ENCODE results near the gene SEMA3E.

SEMA3E gene

DNA sequence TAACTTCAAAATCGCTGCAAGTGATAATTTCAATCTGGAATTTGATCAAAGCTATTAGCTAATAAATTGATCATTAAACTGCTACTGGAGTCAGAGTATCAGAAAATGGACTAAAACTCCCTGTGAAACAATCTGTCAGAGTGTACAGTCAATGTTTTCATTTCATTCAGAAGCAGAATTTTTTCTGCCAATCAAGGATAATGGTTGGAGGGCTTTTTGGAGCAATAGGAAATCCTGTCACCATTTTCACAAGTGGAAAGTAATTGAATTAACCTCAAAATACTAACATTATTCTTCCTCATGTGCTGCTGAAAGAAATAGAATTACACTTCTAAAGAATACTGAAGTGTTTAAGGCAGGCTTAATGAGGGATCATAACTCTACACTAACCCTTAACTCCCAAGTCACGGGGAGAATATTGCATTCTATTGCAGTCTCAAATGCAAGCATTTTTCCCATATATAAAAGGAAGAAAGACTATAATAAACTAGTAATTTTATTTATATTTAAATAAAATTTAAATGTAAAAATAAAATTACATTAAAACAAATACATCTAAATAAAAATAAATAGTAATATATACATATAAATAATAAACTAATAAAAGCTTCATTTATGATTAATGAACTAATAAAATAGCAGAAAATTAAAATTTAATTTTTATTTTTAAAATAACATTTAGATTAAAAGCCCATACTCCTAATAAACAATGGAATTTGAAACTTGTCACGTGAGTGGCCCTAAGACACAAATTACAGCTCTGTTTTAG, 67.1 kb downstream of the SEMA3E start:
- TF ChIP-seq, protein P1, sequence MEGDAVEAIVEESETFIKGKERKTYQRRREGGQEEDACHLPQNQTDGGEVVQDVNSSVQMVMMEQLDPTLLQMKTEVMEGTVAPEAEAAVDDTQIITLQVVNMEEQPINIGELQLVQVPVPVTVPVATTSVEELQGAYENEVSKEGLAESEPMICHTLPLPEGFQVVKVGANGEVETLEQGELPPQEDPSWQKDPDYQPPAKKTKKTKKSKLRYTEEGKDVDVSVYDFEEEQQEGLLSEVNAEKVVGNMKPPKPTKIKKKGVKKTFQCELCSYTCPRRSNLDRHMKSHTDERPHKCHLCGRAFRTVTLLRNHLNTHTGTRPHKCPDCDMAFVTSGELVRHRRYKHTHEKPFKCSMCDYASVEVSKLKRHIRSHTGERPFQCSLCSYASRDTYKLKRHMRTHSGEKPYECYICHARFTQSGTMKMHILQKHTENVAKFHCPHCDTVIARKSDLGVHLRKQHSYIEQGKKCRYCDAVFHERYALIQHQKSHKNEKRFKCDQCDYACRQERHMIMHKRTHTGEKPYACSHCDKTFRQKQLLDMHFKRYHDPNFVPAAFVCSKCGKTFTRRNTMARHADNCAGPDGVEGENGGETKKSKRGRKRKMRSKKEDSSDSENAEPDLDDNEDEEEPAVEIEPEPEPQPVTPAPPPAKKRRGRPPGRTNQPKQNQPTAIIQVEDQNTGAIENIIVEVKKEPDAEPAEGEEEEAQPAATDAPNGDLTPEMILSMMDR (IDR thresholded peaks at IDR 0.05), result no peak

DNA sequence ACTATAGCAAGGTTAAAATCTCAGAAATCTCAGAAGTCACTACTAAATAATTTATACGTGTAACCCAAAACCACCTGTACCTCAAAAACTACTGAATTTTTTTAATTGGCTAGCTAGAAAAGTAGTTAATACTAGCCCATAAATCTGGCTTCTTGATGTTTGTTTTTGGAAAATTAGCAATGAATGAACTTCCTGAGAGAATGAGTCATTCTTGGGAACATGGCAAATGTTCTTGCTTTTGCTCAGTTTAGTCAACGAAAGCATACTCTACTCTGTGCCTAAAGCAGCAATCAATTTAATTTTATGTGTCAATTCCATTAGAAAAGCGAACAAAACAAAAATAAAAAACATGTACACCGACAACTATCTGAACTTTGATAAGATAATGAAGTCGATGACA, 69.2 kb downstream of the SEMA3E start:
- TF ChIP-seq, protein P1 (IDR thresholded peaks at IDR 0.05), result no peak

DNA sequence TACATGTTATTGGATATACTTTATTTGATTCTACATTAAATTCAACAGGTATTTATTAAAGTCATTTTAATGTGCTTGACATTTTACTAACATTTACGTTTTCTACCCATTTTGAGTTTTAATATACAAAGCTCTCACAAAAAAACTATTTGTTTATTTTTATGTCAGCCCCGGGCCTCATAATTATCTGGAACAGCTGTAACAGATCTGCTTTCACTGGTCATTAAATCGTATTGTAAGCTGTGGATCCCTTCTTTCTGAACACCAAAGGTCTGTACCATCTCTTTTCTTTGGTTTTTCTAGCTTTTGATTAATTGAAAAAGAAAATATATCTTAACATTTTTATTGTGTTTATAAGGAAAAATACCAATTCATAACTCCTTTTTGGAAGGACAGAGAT, 73.5 kb downstream of the SEMA3E start:
- TF ChIP-seq, protein P1 (IDR thresholded peaks at IDR 0.05), result no peak

DNA sequence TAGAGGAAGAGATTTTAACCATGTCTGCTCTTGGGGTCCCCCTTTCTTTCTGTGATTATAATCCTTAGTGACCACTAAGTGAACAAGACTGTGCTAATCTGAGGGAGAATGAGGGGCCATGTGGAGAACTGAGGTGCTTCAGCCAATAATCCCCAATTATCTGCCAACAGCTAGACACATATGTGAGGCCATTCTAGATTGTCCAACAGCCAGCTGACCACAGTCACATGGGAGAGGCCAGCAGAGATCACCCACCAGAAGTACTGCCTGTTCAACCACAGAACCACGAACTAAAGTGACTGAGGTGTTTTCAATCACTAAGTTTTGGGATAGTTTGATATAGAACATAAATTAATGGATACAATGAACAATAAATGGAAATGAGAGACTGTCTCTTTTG, 74.3 kb downstream of the SEMA3E start:
- TF ChIP-seq, protein P1 (IDR thresholded peaks at IDR 0.05), result no peak

DNA sequence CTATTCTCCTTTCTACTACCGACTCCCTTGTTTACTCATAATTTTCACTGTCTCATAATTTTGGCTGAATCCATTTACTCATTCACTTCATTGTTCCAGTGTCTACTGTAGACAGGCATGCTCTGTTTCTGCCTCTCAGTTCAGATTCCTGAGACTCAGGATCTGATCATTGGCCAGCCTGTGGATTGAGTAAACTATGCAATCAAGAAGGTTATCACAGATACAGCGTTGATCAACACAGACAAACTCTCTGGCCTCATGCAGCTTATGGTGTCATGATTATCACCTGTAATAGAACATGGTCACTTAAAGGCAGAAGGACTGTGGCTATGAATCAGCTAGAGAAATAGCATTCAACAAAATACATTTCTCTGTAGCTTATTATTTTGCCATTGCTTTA, 86.0 kb downstream of the SEMA3E start:
- TF ChIP-seq, protein P1 (IDR thresholded peaks at IDR 0.05), result no peak

DNA sequence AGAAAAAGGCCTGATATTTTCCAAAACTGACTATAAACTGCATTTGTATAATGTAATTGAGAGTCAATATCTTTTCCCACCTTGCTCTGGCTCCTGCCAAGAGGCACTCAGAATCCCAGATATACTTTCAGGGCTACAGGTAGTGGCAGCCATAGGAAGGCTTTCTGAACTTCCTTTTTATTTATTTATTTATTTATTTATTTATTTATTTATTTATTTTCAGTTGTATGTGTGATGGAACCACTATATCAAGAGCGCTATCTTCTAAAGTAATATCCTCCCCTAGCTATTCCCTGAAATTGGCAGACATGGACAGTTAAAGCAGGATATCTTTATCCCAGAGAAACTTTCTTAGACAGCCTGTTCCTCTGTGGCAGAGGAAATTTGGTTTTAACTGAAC, 86.7 kb downstream of the SEMA3E start:
- TF ChIP-seq, protein P1 (IDR thresholded peaks at IDR 0.05), result no peak

DNA sequence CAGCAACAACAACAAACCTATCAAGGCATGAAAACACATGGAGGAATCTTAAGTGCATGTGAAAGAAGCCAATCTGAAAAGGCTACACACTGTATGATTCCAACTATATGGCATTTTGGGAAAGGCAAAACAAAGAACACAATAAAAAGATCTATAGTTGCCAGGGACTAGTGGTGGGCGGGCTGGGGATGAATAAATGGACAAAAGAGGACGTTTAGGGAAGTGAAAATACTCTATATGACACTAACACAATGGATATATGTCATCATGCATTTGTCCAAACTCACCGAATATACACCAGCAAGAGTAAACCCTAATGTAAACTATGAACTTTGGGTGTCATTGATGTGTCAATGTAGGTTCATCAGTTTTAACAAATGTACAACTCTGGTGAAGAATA, 89.1 kb downstream of the SEMA3E start:
- TF ChIP-seq, protein P1 (IDR thresholded peaks at IDR 0.05), result no peak

DNA sequence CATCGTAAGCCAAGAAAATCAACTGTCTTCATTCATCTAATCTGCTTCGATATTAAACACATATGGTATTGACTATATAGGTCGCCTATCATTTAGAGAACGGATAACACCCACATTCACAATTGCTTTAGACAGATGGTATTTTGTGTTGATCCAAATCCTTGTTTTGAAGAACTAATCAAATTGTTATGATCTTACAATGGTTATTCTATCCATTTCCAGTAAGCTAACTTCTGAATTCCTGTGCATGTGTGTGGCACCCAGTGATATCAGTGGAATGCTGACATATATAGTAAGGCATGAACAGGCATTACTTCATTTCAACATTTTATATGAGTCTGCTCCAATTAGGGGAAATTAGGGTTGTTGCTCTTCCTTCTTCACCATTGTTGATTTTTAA, 98.8 kb downstream of the SEMA3E start:
- TF ChIP-seq, protein P1 (IDR thresholded peaks at IDR 0.05), result no peak
